LNCAP (cell line): ENCODE measurements around the gene HNRNPAB.

Experiments
- CTCF ChIP-seq: fragments of 450-650 bp; IDR thresholded peaks from 2 replicates; pipeline ENCODE4 v1.5.1; 2017; ENCODE audit warnings: mild to moderate bottlenecking

The HNRNPAB gene

GRCh38 chr5:178204182-178204934 is at the start of gene HNRNPAB:
TSS of gene HNRNPAB (plus strand) at chr5:178204533. CDS start at chr5:178204838, 305 bp downstream.
- no peak for TF ChIP-seq CTCF

GRCh38 chr5:178155065-178155464 is 49.3 kb upstream of the HNRNPAB start:
- no peak for TF ChIP-seq CTCF

- TF ChIP-seq CTCF: no peak
Measured at GRCh38 chr5:178160176-178160575, 44.2 kb upstream of the HNRNPAB start.

- no peak for TF ChIP-seq CTCF
Measured at GRCh38 chr5:178162481-178162880, 41.9 kb upstream of the HNRNPAB start.

- TF ChIP-seq CTCF: peak; percentile 98
Measured at GRCh38 chr5:178163772-178164735, 40.3 kb upstream of the HNRNPAB start.

GRCh38 chr5:178165581-178165980 is 38.8 kb upstream of the HNRNPAB start:
- TF ChIP-seq CTCF: no peak

GRCh38 chr5:178170455-178170854 is 33.9 kb upstream of the HNRNPAB start:
- no peak for TF ChIP-seq CTCF
